Body of pancreas (tissue), 4 donors: Measurements from ENCODE around the gene LILRA1.

ENCODE experiments used
- CTCF ChIP-seq, 7 experiments: fragments of 450-650 bp in 4 of 7; fragments of 200-600 bp in 3 of 7; sonication (generic) in 3 of 7; IDR thresholded peaks; one replicate each; pipeline ENCODE4 v1.5.1; 2016 to 2019; ENCODE audit warnings: antibody characterized with exemption in 7 of 7
- POLR2A ChIP-seq, 3 donors: fragments of 450-650 bp; IDR thresholded peaks; one replicate each; pipeline ENCODE4 v1.6.1; 2016; ENCODE audit warnings: antibody characterized with exemption in 3 of 3, mild to moderate bottlenecking in 2 of 3

- no peak for TF ChIP-seq POLR2A (IDR thresholded peaks at IDR 0.05)
- no peak for TF ChIP-seq CTCF (IDR thresholded peaks at IDR 0.05)
These were observed 13.7 kb downstream of the LILRA1 start for GRCh38 chr19:54606891-54607784.
